OCI-LY3 (cell line): Measurements from ENCODE around the gene LINGO4.

Experiments
- H2AFZ ChIP-seq: fragments of 200-600, 300-600 bp; shearing (Covaris generic); 2 replicates; pipeline ENCODE4 v1.6.0; 2014; ENCODE audit warnings: antibody characterized with exemption, low read depth, low read length
- H3K27ac ChIP-seq: fragments of 200-600, 300-600 bp; sonication (generic); 2 replicates; pipeline ENCODE4 v1.5.1; 2014; ENCODE audit warnings: mild to moderate bottlenecking, low read length, moderate library complexity, mixed read lengths
- H3K27me3 ChIP-seq: fragments of 200-600, 300-600 bp; sonication (generic); 2 replicates; pipeline ENCODE4 v1.6.1; 2014; ENCODE audit warnings: low read depth, low read length, mixed read lengths
- H3K36me3 ChIP-seq: fragments of 200-600, 300-600 bp; sonication (generic); replicated peaks from 2 replicates; pipeline ENCODE3; 2014; ENCODE audit warnings: low read depth, low read length, mixed read lengths
- H3K4me1 ChIP-seq: fragments of 300-600, 200-600 bp; sonication (generic); 2 replicates; pipeline ENCODE4 v1.6.1; 2014; ENCODE audit warnings: low read length, mixed read lengths
- H3K4me2 ChIP-seq: fragments of 200-600, 300-600 bp; sonication (generic); 2 replicates; pipeline ENCODE4 v1.6.1; 2014; ENCODE audit warnings: low read length, mixed read lengths
- H3K4me3 ChIP-seq: fragments of 300-600, 200-600 bp; sonication (generic); 2 replicates; pipeline ENCODE4 v1.5.1; 2014; ENCODE audit warnings: antibody characterized with exemption, mild to moderate bottlenecking, low read length, moderate library complexity
- H3K79me2 ChIP-seq: fragments of 300-600, 200-600 bp; shearing (Covaris generic); 2 replicates; pipeline ENCODE4 v1.6.1; 2014; ENCODE audit warnings: mild to moderate bottlenecking, low read length, mixed read lengths
- H3K9ac ChIP-seq: fragments of 300-600, 200-600 bp; shearing (Covaris generic); 2 replicates; pipeline ENCODE4 v1.6.0; 2014; ENCODE audit warnings: mild to moderate bottlenecking, low read length, moderate library complexity
- H3K9me3 ChIP-seq: fragments of 200-600, 300-600 bp; shearing (Covaris generic); 2 replicates; pipeline ENCODE4 v1.6.1; 2014; ENCODE audit warnings: low read length, mixed read lengths; ENCODE audit not compliant: insufficient read depth
- H4K20me1 ChIP-seq: fragments of 200-600, 300-600 bp; sonication (generic); 2 replicates; pipeline ENCODE4 v1.6.1; 2016; ENCODE audit warnings: low read length, mixed read lengths; ENCODE audit not compliant: insufficient read depth
- CTCF ChIP-seq: fragments of 200-600, 300-600 bp; sonication (generic); IDR thresholded peaks from 2 replicates; pipeline ENCODE4 v1.5.1; 2014; ENCODE audit warnings: antibody characterized with exemption, low read length, low read depth
- EZH2phosphoT487 ChIP-seq: fragments of 200-600 bp; shearing (Covaris generic); IDR thresholded peaks from 2 replicates; pipeline ENCODE4 v1.6.1; 2018; ENCODE audit warnings: antibody characterized with exemption, mixed run types, low read depth

The LINGO4 gene

GRCh38 chr1:151833172-151833900 lies 28.1 kb upstream of the LINGO4 start:
- peaks cover 17% of the 10 kb centered on the region for H3K4me1 ChIP-seq
- no peaks in the 10 kb centered on the region for H3K36me3 ChIP-seq
- no peak overlapping the region for H3K4me3 ChIP-seq
- H4K20me1 ChIP-seq, result no peaks in the 10 kb centered on the region
- H3K4me2 ChIP-seq, result no peak overlapping the region
- no peak overlapping the region for H2AFZ ChIP-seq
- H3K27me3 ChIP-seq, result no peaks in the 10 kb centered on the region
- no peaks in the 10 kb centered on the region for H3K79me2 ChIP-seq
- H3K27ac ChIP-seq, result no peak overlapping the region
- H3K9ac ChIP-seq, result no peak overlapping the region
- H3K9me3 ChIP-seq, result no peaks in the 10 kb centered on the region
- TF ChIP-seq CTCF (no peak), EZH2phosphoT487 (no peak)

- TF ChIP-seq CTCF, result no peak
- TF ChIP-seq EZH2phosphoT487, result no peak
- Histone ChIP-seq H3K4me1 (peaks cover 17% of the 10 kb centered on the region), H3K27ac (no peak overlapping the region), H3K79me2 (no peaks in the 10 kb centered on the region), H3K9me3 (no peaks in the 10 kb centered on the region), H4K20me1 (no peaks in the 10 kb centered on the region), H3K27me3 (no peaks in the 10 kb centered on the region), H3K9ac (no peak overlapping the region), H3K4me3 (no peak overlapping the region), H3K4me2 (no peak overlapping the region), H2AFZ (peak overlapping the region; percentile 60; the same call in 1 of the 2 replicates), H3K36me3 (no peaks in the 10 kb centered on the region)
Observed at GRCh38 chr1:151832318-151832980, 27.2 kb upstream of the LINGO4 start.

- H3K9me3 ChIP-seq, result no peaks in the 10 kb centered on the region
- H2AFZ ChIP-seq, result peak within 1 kb of the TSS; percentile 60
- peaks cover 12% of the 10 kb centered on the region for H3K4me1 ChIP-seq
- peak within 1 kb of the TSS; percentile 19 for H3K4me2 ChIP-seq
- no peak within 1 kb of the TSS for H3K27ac ChIP-seq
- no peaks in the 10 kb centered on the region for H4K20me1 ChIP-seq
- no peaks in the 10 kb centered on the region for H3K27me3 ChIP-seq
- TF ChIP-seq CTCF (no peak), EZH2phosphoT487 (no peak)
- no peaks in the 10 kb centered on the region for H3K36me3 ChIP-seq
- H3K9ac ChIP-seq, result no peak within 1 kb of the TSS
- H3K4me3 ChIP-seq, result no peak within 1 kb of the TSS
- no peaks in the 10 kb centered on the region for H3K79me2 ChIP-seq
Observed at GRCh38 chr1:151831605-151832004, 26.4 kb upstream of the LINGO4 start, which contains the start of gene RORC. RORC (minus strand) TSS chr1:151831802; CDS start chr1:151831764, 38 bp downstream.

- TF ChIP-seq EZH2phosphoT487, result no peak
- TF ChIP-seq CTCF, result no peak
- H3K4me1 ChIP-seq, result peaks cover 11% of the 10 kb centered on the region
- no peaks in the 10 kb centered on the region for H3K36me3 ChIP-seq
- no peak overlapping the region for H3K27ac ChIP-seq
- H3K9me3 ChIP-seq, result no peaks in the 10 kb centered on the region
- no peak overlapping the region for H3K4me3 ChIP-seq
- H3K79me2 ChIP-seq, result no peaks in the 10 kb centered on the region
- no peak overlapping the region for H3K9ac ChIP-seq
- H2AFZ ChIP-seq, result 0 out of 2 replicates have a peak overlapping the region, but pooled peaks have one; percentile 48
- H3K4me2 ChIP-seq, result peak overlapping the region; percentile 19
- no peaks in the 10 kb centered on the region for H3K27me3 ChIP-seq
- no peaks in the 10 kb centered on the region for H4K20me1 ChIP-seq
Observed at GRCh38 chr1:151831256-151831591, 26.0 kb upstream of the LINGO4 start.
